HG02623 (cell line): ENCODE results near the gene PTPRN2.
"Not testable (repeated sequence)": the region's sequence is repeated elsewhere in the genome, so short reads cannot be mapped to it uniquely, and the experiment has no call there.

Experiments
- ATAC-seq: cut with Tn5 transposase; IDR thresholded peaks from one replicate; pipeline ENCODE4 v1.9.1; 2021; ENCODE audit warnings: moderate library complexity; ENCODE audit not compliant: unreplicated experiment

PTPRN2 gene

DNA sequence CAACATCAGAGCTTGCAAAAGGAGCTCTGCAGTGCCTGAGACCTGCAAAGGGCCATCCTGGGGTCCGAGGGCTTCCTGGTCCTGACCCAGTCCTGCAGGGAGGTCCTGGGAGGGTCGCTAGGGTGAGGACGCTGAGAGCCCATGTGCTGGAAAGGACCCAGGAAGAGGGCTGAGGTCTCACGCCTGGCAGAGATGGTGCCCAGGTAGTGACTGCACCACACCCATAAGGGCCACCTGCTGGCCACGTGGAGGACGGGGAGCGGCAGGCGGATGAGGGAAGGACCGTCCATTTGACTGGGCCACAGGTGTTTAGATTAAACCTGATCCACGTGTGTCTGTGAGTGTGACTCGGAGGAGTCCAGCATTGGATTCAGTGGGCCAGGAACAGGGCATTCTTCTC lies 858.1 kb downstream of the PTPRN2 start:
- ATAC-seq: no peak

GRCh38 chr7:157727964-157728615 lies 859.5 kb downstream of the PTPRN2 start:
- ATAC-seq: no peak

DNA sequence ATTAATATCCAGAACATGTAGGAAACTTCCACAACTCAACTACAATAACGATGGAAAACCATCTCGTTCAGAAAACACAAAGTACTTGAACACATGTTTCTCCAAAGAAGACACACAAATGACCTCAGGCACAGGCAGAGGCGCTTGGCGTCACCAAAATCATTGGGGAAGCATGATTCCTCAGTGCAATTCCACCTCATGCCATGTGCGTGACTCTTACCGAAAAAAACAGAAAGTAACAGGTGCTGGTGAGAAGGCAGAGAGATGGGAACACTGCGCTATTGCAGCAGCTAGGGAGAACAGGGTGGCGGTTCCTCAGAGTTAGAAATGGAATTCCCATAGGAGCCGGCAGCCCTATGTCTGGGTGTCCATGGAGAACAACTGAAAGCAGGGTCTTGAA lies 860.9 kb downstream of the PTPRN2 start:
- no peak for ATAC-seq

DNA sequence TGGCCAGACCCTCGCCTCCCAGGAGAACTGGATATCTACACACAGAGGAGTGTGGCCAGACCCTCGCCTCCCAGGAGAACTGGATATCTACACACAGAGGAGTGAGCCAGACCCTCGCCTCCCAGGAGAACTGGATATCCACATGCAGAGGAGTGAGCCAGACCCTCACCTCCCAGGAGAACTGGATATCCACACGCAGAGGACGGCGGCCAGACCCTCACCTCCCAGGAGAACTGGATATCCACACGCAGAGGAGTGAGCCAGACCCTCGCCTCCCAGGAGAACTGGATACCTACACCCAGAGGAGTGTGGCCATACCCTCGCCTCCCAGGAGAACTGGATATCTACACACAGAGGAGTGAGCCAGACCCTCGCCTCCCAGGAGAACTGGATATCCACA lies 862.3 kb downstream of the PTPRN2 start:
- ATAC-seq: not testable (repeated sequence)

DNA sequence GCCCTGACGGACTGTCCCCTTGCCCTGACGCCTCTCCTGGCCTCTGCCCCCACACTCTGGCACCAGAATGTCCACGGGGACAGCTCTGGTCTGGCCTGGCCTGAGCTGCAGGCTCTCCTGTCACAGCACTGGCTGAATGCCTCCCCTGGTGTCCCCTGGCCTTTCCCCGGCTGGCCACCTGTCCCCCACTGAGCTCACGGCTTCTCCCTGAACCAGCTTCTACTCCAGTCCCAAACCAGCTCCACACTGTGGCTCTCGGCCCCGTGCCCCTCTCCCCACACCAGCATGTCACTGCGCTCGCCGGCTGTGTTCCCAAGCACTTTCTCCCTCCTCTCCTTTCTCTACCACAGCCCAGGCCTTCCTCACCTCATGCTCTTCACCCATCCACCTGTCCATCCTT lies 864.4 kb downstream of the PTPRN2 start:
- ATAC-seq: no peak

DNA sequence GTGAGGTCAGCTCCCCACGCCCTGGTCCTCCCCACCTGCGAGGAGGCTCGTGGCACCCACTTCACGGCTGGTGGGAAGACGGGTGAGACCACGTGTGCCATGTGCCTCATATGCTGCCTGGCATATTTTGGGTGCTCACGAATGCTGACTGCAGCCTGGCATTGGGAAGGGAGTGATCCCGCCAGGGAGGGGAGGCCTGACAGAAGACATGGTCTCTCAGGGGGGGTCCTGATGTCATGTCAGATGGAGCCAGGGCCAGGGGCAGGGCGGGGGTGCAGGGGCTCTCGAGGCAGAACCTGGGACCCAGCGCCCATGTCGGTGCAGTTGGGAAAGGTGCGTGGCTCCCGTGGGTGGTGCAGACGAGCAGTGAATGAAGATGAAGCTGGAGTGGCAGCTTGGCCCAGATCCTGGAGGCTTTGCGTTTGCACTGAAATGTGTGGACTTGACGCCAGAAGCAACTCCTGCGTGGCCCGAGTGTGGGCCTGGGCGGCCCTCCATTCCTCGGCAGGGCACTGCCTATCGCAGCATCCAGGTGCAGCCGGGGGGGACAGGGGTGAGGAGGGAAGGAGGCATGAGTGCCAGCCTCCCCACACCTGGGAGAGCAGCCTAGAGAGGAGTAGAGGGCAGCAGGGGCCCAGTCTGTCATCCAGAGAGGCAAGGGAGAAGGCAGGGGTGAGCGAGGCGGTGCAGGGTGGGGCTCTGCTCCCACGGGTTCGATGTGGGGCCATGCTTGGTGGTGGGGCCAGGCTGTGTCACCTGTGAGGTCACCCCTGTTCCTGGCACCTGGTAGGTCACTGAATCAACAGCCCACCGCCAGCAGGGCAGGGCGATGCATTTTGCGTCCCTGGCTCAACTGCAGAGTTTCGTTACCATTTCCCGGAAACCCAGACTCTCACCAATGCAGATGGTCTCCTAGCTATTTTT lies 865.2 kb downstream of the PTPRN2 start:
- no peak for ATAC-seq

DNA sequence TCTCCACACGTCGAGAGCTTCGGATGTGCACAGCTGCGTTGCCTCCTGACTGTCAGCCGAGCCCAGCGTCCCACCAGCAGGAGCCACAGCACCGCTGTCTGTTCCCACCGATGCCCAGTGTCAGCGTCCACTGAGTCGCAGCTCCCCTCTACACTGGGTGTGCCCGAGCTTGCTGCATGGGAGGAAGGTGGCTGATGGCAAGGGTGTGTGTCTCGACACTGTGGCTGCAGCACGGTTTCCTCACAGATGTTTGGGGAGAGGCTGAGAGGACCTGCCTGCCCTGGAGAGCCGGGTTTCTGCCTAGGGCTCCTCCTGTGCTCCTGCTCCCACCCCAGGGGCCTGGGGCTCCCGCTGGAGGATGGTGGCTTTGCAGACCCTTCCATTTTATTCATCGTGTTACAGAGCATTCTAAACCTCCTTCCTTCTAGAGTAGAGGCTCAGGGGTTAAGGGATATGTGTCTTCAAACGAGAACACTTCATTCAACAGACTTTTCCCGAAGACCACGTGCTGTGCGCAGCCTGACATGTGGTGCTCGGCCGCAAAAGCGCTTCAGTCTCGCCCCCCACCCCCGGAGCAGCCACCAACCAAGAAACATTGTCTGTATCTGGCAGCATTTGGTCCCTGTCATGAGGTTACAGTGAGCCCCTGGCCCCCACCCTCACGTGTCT lies 866.0 kb downstream of the PTPRN2 start:
- no peak for ATAC-seq

GRCh38 chr7:157719705-157720655 lies 867.6 kb downstream of the PTPRN2 start:
- ATAC-seq: no peak

DNA sequence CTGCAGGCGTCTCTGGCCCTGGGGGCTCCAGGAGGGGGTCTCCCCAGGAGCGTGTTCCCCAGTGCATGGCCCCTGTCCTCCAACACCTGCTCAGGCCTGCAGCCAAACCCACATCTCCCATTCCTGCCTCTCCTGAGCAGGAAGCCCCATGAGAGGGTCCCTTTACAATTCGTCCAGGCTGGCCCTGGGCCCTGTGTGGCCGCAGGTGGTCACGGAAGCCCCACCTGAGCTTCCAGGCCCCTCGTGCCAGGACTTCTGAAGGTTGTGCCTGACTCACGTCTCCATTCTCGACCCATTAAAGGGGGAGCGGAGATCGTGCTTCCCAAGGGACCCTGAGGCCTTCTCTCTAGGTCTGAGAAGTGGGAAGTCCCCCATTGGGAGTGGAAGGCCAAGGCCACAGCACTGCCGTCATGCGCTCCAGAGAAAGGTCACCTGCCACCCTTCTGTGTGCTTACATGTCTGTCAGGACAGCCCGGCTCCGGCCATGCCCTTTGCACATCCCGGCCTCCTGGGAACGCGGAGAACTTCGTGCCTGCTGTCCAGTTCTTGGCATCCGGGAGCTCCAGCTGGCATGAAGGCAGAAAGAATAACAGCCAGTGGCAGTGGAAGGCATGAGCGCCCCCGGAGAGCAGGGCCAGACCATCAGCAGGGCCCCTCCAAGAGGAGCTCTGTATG lies 868.5 kb downstream of the PTPRN2 start:
- ATAC-seq: no peak

- ATAC-seq: no peak
Observed at GRCh38 chr7:157718303-157719007, 869.2 kb downstream of the PTPRN2 start.

- no peak for ATAC-seq
Observed at GRCh38 chr7:157717211-157718174, 870.1 kb downstream of the PTPRN2 start.

DNA sequence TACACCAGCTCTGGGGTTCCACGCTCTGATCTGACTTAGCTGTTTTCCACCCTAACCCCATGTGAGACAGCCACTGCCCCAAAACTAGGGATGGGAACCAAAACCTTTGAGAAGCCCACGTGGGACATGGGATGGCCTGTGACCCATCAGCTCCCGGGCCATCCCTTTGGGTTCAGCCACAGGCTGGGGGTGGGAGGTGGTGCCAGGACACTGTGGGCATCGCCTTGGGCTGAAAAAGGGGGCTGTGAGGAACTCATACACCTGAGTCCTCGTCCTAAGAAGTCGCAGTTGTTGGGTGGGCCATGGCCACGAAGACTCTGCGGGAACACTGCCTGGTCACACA lies 871.7 kb downstream of the PTPRN2 start:
- no peak for ATAC-seq

- no peak for ATAC-seq
Observed at GRCh38 chr7:157715071-157715937, 872.3 kb downstream of the PTPRN2 start.

DNA sequence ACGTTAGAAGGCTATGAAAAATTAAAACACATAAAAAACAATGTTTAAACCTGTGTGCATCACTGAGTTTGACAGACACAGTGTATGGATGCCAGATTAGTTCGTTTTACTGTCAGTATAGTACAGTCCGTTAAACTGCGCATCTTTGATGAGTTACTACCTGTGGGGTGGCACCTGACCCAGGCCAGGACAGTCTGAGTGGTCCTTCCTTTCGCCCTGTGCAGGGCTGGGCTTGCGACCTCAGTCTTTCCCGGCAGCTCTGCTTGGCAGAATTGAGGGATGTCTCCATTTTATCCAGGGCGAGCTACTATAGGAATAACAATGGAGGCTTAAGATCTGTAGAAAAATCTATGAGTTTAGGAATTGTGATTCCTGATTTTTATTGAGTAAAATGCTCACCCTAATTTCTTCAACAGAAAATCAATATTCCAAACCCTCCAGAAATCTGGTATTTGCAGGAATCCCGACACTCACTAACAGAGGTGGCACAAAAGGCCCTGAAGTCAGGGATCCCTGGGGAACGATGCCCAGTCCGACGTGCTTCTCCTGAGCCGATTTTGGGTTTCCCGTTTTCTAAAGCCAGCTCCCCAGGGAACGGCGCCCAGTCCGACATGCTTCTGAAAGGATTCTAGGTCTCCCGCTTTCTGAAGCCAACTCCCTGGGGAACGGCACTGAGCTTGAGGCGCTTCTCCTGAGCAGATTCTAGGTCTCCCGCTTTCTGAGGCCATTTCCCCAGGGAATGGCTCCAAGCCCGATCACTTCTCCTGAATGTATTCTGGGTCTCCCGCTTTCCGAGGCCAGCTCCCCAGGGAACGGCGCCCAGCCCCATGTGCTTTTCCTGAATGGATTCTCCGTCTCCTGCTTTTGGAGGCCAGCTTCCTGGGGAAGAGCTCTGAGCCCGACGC lies 873.2 kb downstream of the PTPRN2 start:
- no peak for ATAC-seq

- no peak for ATAC-seq
Observed at GRCh38 chr7:157713591-157713990, 874.0 kb downstream of the PTPRN2 start.

- no peak for ATAC-seq
Observed at GRCh38 chr7:157712666-157713235, 874.9 kb downstream of the PTPRN2 start.
